Trophoblast cell (in vitro differentiated cells and primary cell): ENCODE data around the gene OPCML.

Source experiments
- DNase-seq, 2 donors: peaks; one replicate each; pipeline ENCODE4 v3.0.0-alpha.2; 2016
- H2AFZ ChIP-seq: 2 replicates; pipeline ENCODE4 v1.6.1; 2013; ENCODE audit warnings: low read length, moderate library complexity, mild to moderate bottlenecking; ENCODE audit not compliant: insufficient read depth, poor library complexity
- H2AK5ac ChIP-seq: 2 replicates; pipeline ENCODE4 v1.6.1; 2013; ENCODE audit warnings: mild to moderate bottlenecking, low read length
- H2BK120ac ChIP-seq: 2 replicates; pipeline ENCODE4 v1.6.1; 2013; ENCODE audit warnings: low read length, mild to moderate bottlenecking, moderate library complexity; ENCODE audit not compliant: insufficient read depth, poor library complexity
- H2BK12ac ChIP-seq: 2 replicates; pipeline ENCODE4 v1.6.1; 2013; ENCODE audit warnings: mild to moderate bottlenecking, low read length, moderate library complexity
- H2BK5ac ChIP-seq: 2 replicates; pipeline ENCODE4 v1.6.1; 2013; ENCODE audit warnings: low read length, low read depth, moderate library complexity, mild to moderate bottlenecking; ENCODE audit not compliant: poor library complexity
- H3K14ac ChIP-seq: 2 replicates; pipeline ENCODE4 v1.6.1; 2013; ENCODE audit warnings: mild to moderate bottlenecking, low read length
- H3K18ac ChIP-seq: 2 replicates; pipeline ENCODE4 v1.6.1; 2013; ENCODE audit warnings: mild to moderate bottlenecking, low read length
- H3K23ac ChIP-seq: 2 replicates; pipeline ENCODE4 v1.6.1; 2013; ENCODE audit warnings: low read length
- H3K27ac ChIP-seq: 2 replicates; pipeline ENCODE4 v1.5.1; 2013; ENCODE audit warnings: low read depth, mild to moderate bottlenecking, inconsistent platforms, low read length, moderate library complexity
- H3K27me3 ChIP-seq: 2 replicates; pipeline ENCODE4 v1.6.1; 2013; ENCODE audit warnings: inconsistent platforms, mild to moderate bottlenecking, low read length, moderate library complexity; ENCODE audit not compliant: insufficient read depth
- H3K36me3 ChIP-seq, 2 experiments: 1 replicate in 1 of 2; 2 replicates in 1 of 2; pipeline ENCODE4 v1.6.1; 2013; ENCODE audit warnings: low read length in 2 of 2, mild to moderate bottlenecking in 2 of 2, moderate library complexity in 1 of 2; ENCODE audit not compliant: insufficient read depth in 2 of 2, control insufficient read depth in 1 of 2
- H3K4ac ChIP-seq: 2 replicates; pipeline ENCODE4 v1.6.1; 2013; ENCODE audit warnings: low read depth, mild to moderate bottlenecking, low read length, moderate library complexity
- H3K4me1 ChIP-seq, 2 experiments: 1 replicate in 1 of 2; 2 replicates in 1 of 2; pipeline ENCODE4 v1.6.1; 2013; ENCODE audit warnings: low read length in 2 of 2, mild to moderate bottlenecking in 2 of 2, moderate library complexity in 1 of 2; ENCODE audit not compliant: insufficient read depth in 2 of 2, control insufficient read depth in 1 of 2
- H3K4me2 ChIP-seq: 2 replicates; pipeline ENCODE4 v1.6.1; 2013; ENCODE audit warnings: inconsistent platforms, mild to moderate bottlenecking, low read length, moderate library complexity
- H3K4me3 ChIP-seq: 2 replicates; pipeline ENCODE4 v1.5.1; 2013; ENCODE audit warnings: mild to moderate bottlenecking, low read depth, low read length, inconsistent platforms
- H3K79me1 ChIP-seq: one replicate; pipeline ENCODE4 v1.6.1; 2013; ENCODE audit warnings: low read length
- H3K79me2 ChIP-seq: 2 replicates; pipeline ENCODE4 v1.6.1; 2013; ENCODE audit warnings: low read length, mild to moderate bottlenecking; ENCODE audit not compliant: control insufficient read depth, insufficient read depth, poor library complexity
- H3K9ac ChIP-seq: 2 replicates; pipeline ENCODE4 v1.6.1; 2013; ENCODE audit warnings: mild to moderate bottlenecking, low read length
- H3K9me3 ChIP-seq: 2 replicates; pipeline ENCODE4 v1.6.1; 2013; ENCODE audit warnings: low read depth, mild to moderate bottlenecking, control low read depth, inconsistent platforms, low read length; ENCODE audit not compliant: insufficient read depth
- H4K12ac ChIP-seq: 2 replicates; pipeline ENCODE4 v1.6.1; 2013; ENCODE audit warnings: low read depth, mild to moderate bottlenecking, low read length, moderate library complexity
- H4K8ac ChIP-seq: 2 replicates; pipeline ENCODE4 v1.6.1; 2013; ENCODE audit warnings: low read depth, mild to moderate bottlenecking, low read length, moderate library complexity
- H4K91ac ChIP-seq: one replicate; pipeline ENCODE4 v1.6.1; 2013; ENCODE audit warnings: low read depth, mild to moderate bottlenecking, low read length, moderate library complexity
- WGBS: extraction: QIAGEN DNeasy Blood & Tissue Kit; methylation state at CpG from one replicate; pipeline ENCODE4 v1.1.7; 2013; ENCODE audit warnings: missing lambda C conversion rate; ENCODE audit not compliant: insufficient read length, insufficient coverage; ENCODE audit errors: extremely low coverage; 5-methylcytosine and 5-hydroxymethylcytosine counted together

The OPCML gene

GRCh38 chr11:133166662-133167061, 365.6 kb downstream of the OPCML start:
- Histone ChIP-seq H3K23ac (no peak overlapping the region), H3K36me3 (no peaks in the 10 kb centered on the region), H3K4me2 (no peak overlapping the region), H3K27me3 (no peaks in the 10 kb centered on the region), H3K9me3 (no peaks in the 10 kb centered on the region), H3K79me2 (no peaks in the 10 kb centered on the region), H4K8ac (no peak overlapping the region), H4K12ac (no peak overlapping the region), H2BK120ac (no peak overlapping the region), H2BK5ac (no peak overlapping the region), H3K79me1 (no peaks in the 10 kb centered on the region), H3K4me3 (no peak overlapping the region), H3K4me1 (no peaks in the 10 kb centered on the region), H2AFZ (no peak overlapping the region), H3K14ac (no peak overlapping the region), H2BK12ac (no peak overlapping the region), H3K27ac (no peak overlapping the region), H3K4ac (no peak overlapping the region), H4K91ac (no peak overlapping the region), H2AK5ac (no peak overlapping the region), H3K18ac (no peak overlapping the region), H3K9ac (no peak overlapping the region)
- DNase-seq = no peak
- no CpG with 5 or more reads among the region's 3 CpGs for WGBS

- no peak overlapping the region for H3K4me3 ChIP-seq
- no peak overlapping the region for H3K4ac ChIP-seq
- H3K36me3 ChIP-seq = no peaks in the 10 kb centered on the region
- H4K8ac ChIP-seq = no peak overlapping the region
- H2BK5ac ChIP-seq = no peak overlapping the region
- no peak overlapping the region for H3K23ac ChIP-seq
- no peak overlapping the region for H3K27ac ChIP-seq
- H3K4me2 ChIP-seq = no peak overlapping the region
- no peak overlapping the region for H2BK12ac ChIP-seq
- no peaks in the 10 kb centered on the region for H3K79me1 ChIP-seq
- no peaks in the 10 kb centered on the region for H3K27me3 ChIP-seq
- H4K91ac ChIP-seq = no peak overlapping the region
- H3K4me1 ChIP-seq = no peaks in the 10 kb centered on the region
- H2AFZ ChIP-seq = no peak overlapping the region
- H3K79me2 ChIP-seq = no peaks in the 10 kb centered on the region
- no peak overlapping the region for H4K12ac ChIP-seq
- no peak overlapping the region for H2AK5ac ChIP-seq
- no peak overlapping the region for H3K9ac ChIP-seq
- no peak overlapping the region for H2BK120ac ChIP-seq
- no peak for DNase-seq
- H3K18ac ChIP-seq = no peak overlapping the region
- H3K14ac ChIP-seq = no peak overlapping the region
- WGBS = no CpG with 5 or more reads among the region's 7 CpGs
- no peaks in the 10 kb centered on the region for H3K9me3 ChIP-seq
Observed at GRCh38 chr11:133164986-133165385, 367.3 kb downstream of the OPCML start.

GRCh38 chr11:133163463-133164419, 368.6 kb downstream of the OPCML start:
- no peak overlapping the region for H2BK120ac ChIP-seq
- H3K79me2 ChIP-seq = no peaks in the 10 kb centered on the region
- no peaks in the 10 kb centered on the region for H3K27me3 ChIP-seq
- H3K9ac ChIP-seq = no peak overlapping the region
- H3K36me3 ChIP-seq = no peaks in the 10 kb centered on the region
- H4K8ac ChIP-seq = no peak overlapping the region
- no peak overlapping the region for H3K27ac ChIP-seq
- H4K12ac ChIP-seq = no peak overlapping the region
- WGBS = no CpG with 5 or more reads among the region's 12 CpGs
- no peak overlapping the region for H3K14ac ChIP-seq
- H2AFZ ChIP-seq = no peak overlapping the region
- H3K79me1 ChIP-seq = no peaks in the 10 kb centered on the region
- H3K4me3 ChIP-seq = no peak overlapping the region
- peak in 1 of 2 donors; percentile 61 for DNase-seq
- H3K4me2 ChIP-seq = no peak overlapping the region
- H4K91ac ChIP-seq = no peak overlapping the region
- H3K18ac ChIP-seq = no peak overlapping the region
- no peaks in the 10 kb centered on the region for H3K9me3 ChIP-seq
- H3K23ac ChIP-seq = no peak overlapping the region
- no peak overlapping the region for H2BK12ac ChIP-seq
- no peak overlapping the region for H2AK5ac ChIP-seq
- no peaks in the 10 kb centered on the region for H3K4me1 ChIP-seq
- no peak overlapping the region for H2BK5ac ChIP-seq
- no peak overlapping the region for H3K4ac ChIP-seq

GRCh38 chr11:133162227-133162626, 370.1 kb downstream of the OPCML start:
- Histone ChIP-seq H3K79me1 (no peaks in the 10 kb centered on the region), H4K12ac (no peak overlapping the region), H3K27ac (no peak overlapping the region), H3K79me2 (no peaks in the 10 kb centered on the region), H2AFZ (no peak overlapping the region), H3K14ac (no peak overlapping the region), H3K36me3 (no peaks in the 10 kb centered on the region), H3K23ac (no peak overlapping the region), H3K27me3 (no peaks in the 10 kb centered on the region), H4K91ac (no peak overlapping the region), H3K9me3 (no peaks in the 10 kb centered on the region), H2BK5ac (no peak overlapping the region), H3K4me3 (no peak overlapping the region), H3K4me1 (no peaks in the 10 kb centered on the region), H2BK12ac (no peak overlapping the region), H2AK5ac (no peak overlapping the region), H3K18ac (no peak overlapping the region), H2BK120ac (no peak overlapping the region), H3K4ac (no peak overlapping the region), H3K9ac (no peak overlapping the region), H3K4me2 (no peak overlapping the region), H4K8ac (no peak overlapping the region)
- no peak for DNase-seq
- WGBS = no CpG with 5 or more reads among the region's 12 CpGs
